Nephron (organoid): ENCODE data around the gene CAMKMT.

Source experiments
- H3K27ac Mint-ChIP-seq, 3 experiments: 2 replicates each; pipeline ENCODE4 v1.8.0; 2020; ENCODE audit warnings: mixed read lengths in 3 of 3, mild to moderate bottlenecking in 2 of 3, moderate library complexity in 1 of 3
- H3K27me3 Mint-ChIP-seq: 2 replicates; pipeline ENCODE4 v1.8.0; 2021; ENCODE audit warnings: low read depth, mild to moderate bottlenecking, moderate library complexity, mixed read lengths
- H3K36me3 Mint-ChIP-seq: 2 replicates; pipeline ENCODE4 v1.8.0; 2020; ENCODE audit warnings: low read depth, mixed read lengths
- H3K4me1 Mint-ChIP-seq: 2 replicates; pipeline ENCODE4 v1.8.0; 2020; ENCODE audit warnings: mixed read lengths
- H3K4me3 Mint-ChIP-seq, 3 experiments: 2 replicates each; pipeline ENCODE4 v1.8.0; 2020; ENCODE audit warnings: mild to moderate bottlenecking in 3 of 3, mixed read lengths in 3 of 3, moderate library complexity in 2 of 3
- H3K9me3 Mint-ChIP-seq: 2 replicates; pipeline ENCODE4 v1.8.0; 2020; ENCODE audit warnings: mixed read lengths
- CTCF ChIP-seq, 3 experiments: fragments of 200-600 bp; sonication (generic); IDR thresholded peaks; one replicate each; pipeline ENCODE4 v1.5.0; 2021; ENCODE audit warnings: antibody characterized with exemption in 3 of 3; ENCODE audit not compliant: unreplicated experiment in 3 of 3

Gene CAMKMT

GRCh38 chr2:44605511-44605910, 243.8 kb downstream of the CAMKMT start:
- no peaks in the 10 kb centered on the region for H3K27me3 Mint-ChIP-seq
- no peaks in the 10 kb centered on the region for H3K9me3 Mint-ChIP-seq
- no peak overlapping the region for H3K27ac Mint-ChIP-seq
- no peak overlapping the region for H3K4me3 Mint-ChIP-seq
- no peaks in the 10 kb centered on the region for H3K4me1 Mint-ChIP-seq
- TF ChIP-seq CTCF (IDR thresholded peaks at IDR 0.05; ENCODE audit: unreplicated experiment in 3 of 3): no peak
- H3K36me3 Mint-ChIP-seq: no peaks in the 10 kb centered on the region

GRCh38 chr2:44612276-44612675, 250.5 kb downstream of the CAMKMT start:
- no peak for TF ChIP-seq CTCF (IDR thresholded peaks at IDR 0.05; ENCODE audit: unreplicated experiment in 3 of 3)
- no peaks in the 10 kb centered on the region for H3K4me1 Mint-ChIP-seq
- no peak overlapping the region for H3K27ac Mint-ChIP-seq
- H3K36me3 Mint-ChIP-seq: no peaks in the 10 kb centered on the region
- no peaks in the 10 kb centered on the region for H3K27me3 Mint-ChIP-seq
- H3K9me3 Mint-ChIP-seq: no peaks in the 10 kb centered on the region
- no peak overlapping the region for H3K4me3 Mint-ChIP-seq

- H3K27ac Mint-ChIP-seq: no peak overlapping the region
- no peaks in the 10 kb centered on the region for H3K9me3 Mint-ChIP-seq
- no peaks in the 10 kb centered on the region for H3K4me1 Mint-ChIP-seq
- H3K4me3 Mint-ChIP-seq: no peak overlapping the region
- H3K27me3 Mint-ChIP-seq: no peaks in the 10 kb centered on the region
- no peak for TF ChIP-seq CTCF (IDR thresholded peaks at IDR 0.05; ENCODE audit: unreplicated experiment in 3 of 3)
- H3K36me3 Mint-ChIP-seq: no peaks in the 10 kb centered on the region
These were observed 253.2 kb downstream of the CAMKMT start for GRCh38 chr2:44614940-44615339.

- Mint-ChIP-seq H3K27me3 (no peaks in the 10 kb centered on the region), H3K36me3 (no peaks in the 10 kb centered on the region), H3K4me1 (no peaks in the 10 kb centered on the region), H3K4me3 (no peak overlapping the region), H3K9me3 (no peaks in the 10 kb centered on the region), H3K27ac (no peak overlapping the region)
- no peak for TF ChIP-seq CTCF (IDR thresholded peaks at IDR 0.05; ENCODE audit: unreplicated experiment in 3 of 3)
These were observed 254.3 kb downstream of the CAMKMT start for GRCh38 chr2:44615950-44616518.

- Mint-ChIP-seq H3K36me3 (no peaks in the 10 kb centered on the region), H3K4me3 (no peak overlapping the region), H3K4me1 (no peaks in the 10 kb centered on the region), H3K27me3 (no peaks in the 10 kb centered on the region), H3K27ac (no peak overlapping the region), H3K9me3 (no peaks in the 10 kb centered on the region)
- no peak for TF ChIP-seq CTCF (IDR thresholded peaks at IDR 0.05; ENCODE audit: unreplicated experiment in 3 of 3)
These were observed 255.0 kb downstream of the CAMKMT start for GRCh38 chr2:44616667-44617155.

GRCh38 chr2:44618251-44619023, 256.7 kb downstream of the CAMKMT start:
- Mint-ChIP-seq H3K36me3 (no peaks in the 10 kb centered on the region), H3K4me1 (no peaks in the 10 kb centered on the region), H3K9me3 (no peaks in the 10 kb centered on the region), H3K4me3 (no peak overlapping the region), H3K27me3 (no peaks in the 10 kb centered on the region), H3K27ac (no peak overlapping the region)
- TF ChIP-seq CTCF (IDR thresholded peaks at IDR 0.05; ENCODE audit: unreplicated experiment in 3 of 3): no peak
